HT-29 (cell line): ENCODE measurements around the gene FGD5. TPM values are rescaled to one million over a fixed set of nuclear protein-coding genes. Genes with fewer than 3 reads are reported as not detected.
A peak's percentile ranks its signal among the peaks of the same experiment; 100 is the strongest.

ENCODE experiments used
- DNase-seq: peaks from one replicate; pipeline ENCODE4 v3.0.0-alpha.2; 2015; ENCODE audit warnings: low spot score
- total RNA-seq: library from RNA; depleted of rRNA; stranded (reverse); fragments of >200 nt; shearing (Covaris generic); gene quantifications from 2 replicates; pipeline ENCODE4 v1.2.3, GENCODE V29; 2014

FGD5 gene
- total RNA-seq, 1 experiment from 2014 or later: not detected

DNA sequence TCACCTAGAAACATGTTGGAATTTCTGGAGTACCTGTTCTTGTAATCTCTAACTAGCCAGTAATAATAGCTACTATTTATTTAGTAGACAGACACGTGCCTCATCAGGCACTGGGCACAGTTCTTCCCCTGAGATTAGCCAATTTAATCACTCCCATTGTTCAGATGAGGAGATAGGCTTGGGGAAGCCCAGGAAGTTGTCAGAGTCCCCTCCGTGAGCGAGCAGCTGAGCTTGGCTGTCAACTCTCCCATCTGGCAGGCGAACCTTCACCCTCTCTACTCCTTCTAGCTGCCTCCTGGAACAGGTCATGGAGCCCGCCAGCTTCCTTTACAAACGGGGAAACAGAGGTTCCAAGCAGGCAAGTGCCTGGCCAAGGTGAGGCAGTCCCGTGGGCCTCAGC is 31.1 kb upstream of the FGD5 start:
- DNase-seq: no peak

DNA sequence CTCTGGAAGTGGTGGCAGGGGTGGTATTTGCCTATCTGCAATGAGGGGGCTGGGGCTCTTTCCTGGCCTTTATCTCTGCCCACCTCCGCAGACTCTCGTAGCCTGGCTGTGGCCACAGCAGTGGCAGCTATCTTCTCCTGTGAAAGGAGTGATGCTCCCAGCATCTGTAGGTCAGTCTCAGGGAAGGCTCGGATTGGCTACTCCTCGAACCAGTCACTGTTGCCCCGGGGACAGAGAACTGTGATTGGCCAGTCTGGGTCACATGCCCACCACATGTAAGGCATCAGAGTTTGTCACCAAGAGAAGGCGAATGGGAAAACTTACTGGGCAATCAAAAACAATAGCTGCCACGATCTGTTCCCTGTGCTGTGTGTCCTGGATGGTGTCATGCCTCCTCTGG is 30.1 kb upstream of the FGD5 start:
- DNase-seq: no peak

DNA sequence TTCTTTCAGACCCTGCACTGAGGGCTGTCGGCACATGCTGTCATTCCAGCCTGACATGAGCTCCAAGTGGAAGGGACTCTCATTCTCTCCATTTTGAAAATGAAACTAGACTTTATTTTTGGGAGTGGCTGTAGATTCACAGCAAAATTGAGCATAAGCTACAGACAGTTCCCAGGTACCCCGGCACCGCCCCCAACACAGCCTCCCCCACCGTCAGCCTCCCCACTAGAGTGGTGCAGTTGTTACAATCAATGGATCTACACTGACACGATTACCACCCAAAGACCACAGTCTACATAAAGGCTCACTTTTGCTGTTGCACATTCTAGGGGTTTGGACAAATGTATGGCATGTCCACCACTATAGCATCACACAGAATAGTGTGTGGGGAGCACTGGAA is 29.5 kb upstream of the FGD5 start:
- DNase-seq: no peak

DNA sequence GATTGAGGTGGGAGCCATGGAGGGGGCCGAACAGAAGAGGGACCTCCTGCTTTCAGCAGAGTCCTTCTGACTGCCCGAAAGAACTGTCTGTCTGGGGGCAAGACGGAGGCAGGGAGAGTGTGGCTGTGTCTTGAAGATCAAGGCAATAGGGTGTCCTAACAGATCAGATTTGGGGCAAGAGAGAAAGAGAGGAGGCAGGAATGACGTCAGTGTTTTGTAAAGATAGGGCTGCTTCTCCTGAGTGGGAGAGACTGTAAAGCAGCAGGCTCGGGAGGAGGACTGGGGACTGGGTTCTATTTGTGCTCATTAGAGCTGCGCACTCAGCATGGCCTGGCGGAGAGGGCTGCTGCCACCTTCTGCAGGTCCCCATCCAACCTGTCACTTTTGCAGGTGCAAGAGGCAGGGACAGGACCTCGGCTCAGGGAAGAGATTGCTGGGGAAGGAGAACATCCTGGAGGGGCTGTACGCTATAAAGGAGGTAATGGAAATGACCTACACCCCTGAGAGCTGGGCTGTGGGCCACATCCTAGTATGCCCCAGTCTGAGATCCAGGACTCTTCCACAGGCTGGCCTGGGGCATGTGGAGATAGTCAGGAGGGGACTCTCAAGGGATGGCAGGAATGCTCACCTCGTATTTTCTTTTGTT is 29.0 kb upstream of the FGD5 start:
- DNase-seq: no peak

DNA sequence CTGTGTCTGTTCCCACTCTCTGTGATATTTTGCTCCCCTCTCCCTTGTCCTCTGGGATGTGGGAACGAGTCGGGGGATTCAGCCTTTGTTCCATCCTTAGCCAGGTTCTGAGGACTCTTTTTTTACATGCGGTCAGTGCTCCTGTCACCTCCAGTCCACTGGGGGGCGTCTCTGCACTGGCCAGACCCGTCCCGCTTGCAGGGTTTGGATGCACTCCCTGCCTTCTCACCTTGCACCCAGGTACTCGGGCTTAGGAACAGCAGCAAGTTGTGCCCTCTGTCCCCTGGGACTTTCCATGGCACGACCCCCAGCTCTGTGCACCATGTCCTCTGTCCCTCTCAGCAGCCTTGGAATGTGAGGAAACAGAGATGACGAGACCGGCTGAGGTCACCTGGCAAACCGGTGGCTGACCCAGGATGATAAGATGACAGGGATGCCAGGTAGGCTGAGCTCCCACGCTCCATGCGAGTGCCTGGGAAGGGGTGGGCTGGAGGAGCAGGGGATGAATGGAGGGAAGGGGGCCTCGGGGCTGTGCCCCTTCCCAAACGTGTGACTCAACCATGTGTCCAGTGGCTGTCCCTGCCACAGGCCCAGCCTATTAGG is 27.3 kb upstream of the FGD5 start:
- DNase-seq: peak; percentile 43

DNA sequence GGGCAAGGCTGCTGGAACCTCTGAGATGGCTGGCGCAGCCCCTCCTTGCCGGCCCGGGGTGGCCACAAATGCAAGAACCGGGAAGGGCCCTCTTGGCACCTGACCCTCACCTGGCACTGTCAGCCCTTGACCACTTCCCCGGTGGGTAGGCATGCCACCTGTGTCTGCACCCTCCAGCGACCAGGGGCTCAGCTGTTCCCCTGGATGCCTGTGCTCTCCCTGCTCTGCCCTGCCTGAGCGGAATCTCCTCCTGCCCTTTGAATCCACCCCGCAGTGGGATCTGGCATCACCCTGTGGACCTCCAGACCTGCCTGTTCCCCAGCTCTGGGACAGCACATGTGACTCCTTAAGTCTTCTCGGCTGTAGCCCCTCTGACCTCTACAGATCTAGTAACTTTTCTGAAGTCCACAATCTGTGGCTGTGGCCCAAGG is 26.1 kb upstream of the FGD5 start:
- DNase-seq: no peak

DNA sequence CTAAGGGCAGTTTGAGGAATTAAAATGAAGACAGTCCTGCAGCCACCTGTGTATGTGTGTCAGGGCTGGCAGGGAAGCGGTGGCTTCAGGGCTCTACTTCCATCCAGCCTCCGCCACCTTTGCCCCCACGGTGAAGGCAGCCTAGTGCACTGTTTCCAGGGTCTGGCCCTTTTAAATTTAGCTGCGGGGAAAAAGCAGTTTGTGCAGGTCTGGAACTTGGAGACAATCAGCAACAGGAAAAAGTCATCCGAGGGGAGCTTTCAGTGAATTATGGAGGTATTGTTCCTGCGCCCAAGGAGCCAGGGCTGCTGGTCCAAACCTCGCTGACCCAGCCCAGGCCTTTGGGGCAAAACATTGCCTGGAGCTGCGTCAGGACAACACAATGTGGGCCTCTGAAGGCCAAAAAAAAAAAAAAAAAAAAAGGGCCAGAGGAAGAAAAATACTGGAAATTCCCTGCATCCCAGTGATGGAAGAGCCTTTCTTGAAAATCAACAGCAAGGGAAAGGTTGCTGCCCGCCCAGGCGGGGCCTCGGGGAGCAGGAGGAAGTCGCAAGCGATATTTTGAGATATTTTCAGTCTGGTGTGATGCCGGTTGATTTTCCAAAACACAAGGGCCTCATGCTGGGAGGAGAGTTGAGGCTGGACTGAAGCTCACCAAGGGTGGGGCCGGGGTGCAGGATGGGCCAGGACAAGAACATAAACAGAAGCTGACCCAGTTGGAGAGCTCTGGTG is 25.5 kb upstream of the FGD5 start:
- DNase-seq: no peak

DNA sequence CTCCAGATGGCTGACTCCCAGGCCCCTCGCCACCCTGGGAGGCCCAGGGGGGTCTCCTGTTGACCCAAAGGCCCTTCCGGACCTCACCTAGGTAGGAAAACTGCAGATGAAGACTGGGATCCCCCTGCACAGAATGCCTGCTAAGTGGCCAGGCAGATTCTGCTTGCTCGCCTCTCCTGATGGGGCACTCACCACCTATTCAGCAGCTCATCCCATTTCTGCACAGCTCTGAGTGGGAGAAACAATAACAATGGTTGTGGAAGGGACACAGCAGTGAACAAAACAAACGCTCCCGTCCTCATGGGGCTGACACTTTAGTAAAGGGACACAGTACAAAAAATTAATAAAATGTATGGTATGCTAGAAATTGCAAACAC is 24.9 kb upstream of the FGD5 start:
- DNase-seq: no peak

DNA sequence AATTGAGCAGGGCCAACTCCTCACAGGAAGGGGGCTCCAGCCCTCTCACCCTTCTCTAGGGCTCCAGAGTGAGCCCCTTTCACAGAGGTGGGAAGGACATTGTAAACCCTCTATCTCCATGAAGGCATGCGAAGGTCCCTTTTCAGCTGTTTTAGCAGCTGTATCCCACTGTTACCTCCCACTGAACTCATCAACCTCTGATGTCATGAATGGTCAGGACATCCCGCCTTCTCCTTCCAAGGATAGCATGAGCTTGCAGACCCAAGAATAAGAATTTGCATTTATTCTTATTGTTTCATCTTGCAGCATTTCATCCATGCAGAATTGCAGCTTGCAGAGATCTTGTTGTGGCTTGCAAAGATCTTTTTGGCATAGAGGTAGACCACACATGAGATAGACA is 24.3 kb upstream of the FGD5 start:
- no peak for DNase-seq

DNA sequence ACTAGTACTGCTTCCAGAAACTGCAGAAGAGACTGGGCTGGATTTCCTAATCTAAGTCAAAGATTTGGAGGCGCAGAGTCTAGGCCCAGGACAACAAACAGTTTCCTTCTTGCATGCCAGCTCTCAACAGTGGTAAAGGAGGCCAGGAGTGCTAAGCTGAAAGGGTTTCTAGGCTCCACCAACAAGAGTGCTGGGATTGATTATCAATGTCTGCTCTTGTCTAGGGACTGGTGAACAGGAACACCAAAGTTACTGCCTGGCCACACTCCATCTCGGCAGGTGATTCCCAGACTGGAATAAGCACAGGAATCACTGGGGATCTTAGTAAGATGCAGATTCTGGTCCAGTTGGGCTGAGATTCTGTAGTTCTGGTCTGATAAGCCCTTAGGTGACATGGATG is 22.8 kb upstream of the FGD5 start:
- DNase-seq: no peak

DNA sequence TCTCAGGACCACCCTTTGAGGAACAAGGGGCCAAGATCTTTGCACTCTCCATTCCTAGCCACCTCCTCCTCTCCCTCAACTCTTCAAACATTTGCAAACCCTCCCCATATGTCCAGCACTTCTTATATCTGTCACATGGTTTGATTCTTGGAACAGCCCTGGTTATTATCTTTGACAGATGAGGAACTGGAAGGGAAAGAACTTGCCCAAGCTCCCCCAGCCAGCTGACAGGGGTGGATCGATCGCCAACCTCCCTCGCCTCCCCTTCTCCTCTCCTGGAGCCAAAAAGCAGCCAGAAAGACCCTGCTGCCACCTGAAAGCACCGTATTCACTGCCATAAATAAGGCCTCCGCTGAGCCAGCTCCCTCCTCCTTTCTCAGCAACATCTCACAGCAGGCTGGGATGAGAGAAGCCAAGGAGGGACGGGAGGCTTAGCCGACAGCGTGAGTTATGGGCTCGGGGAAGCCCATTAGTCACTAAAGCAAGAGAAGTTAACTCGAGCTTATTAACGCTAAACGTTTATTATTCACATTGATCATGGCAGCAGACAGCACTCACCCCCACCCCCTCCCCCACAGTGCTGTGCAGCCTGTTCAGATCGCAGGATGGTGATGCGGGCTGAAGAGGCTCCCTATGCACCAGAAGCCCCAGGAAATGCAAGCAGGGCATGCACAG is 22.2 kb upstream of the FGD5 start:
- DNase-seq: no peak

DNA sequence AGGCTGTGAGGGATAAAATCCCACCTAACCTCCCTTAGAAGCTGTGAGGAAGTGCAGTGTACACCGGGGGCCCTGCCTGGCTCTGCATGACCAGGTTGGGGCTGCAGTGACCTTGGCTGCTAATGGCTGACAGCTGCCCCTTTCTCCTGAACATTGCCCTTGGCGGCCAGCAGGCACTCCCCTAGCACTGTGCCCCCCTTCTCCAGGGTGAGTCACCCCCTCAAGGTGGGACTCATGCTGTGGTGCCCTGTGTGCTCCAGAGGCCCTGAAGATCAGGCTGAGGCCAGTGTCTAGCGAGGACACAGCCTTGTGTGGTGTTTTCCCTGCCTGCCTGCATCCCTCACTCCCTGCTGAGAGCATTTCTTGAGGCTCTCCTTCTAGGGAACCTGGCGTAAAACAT is 21.0 kb upstream of the FGD5 start:
- DNase-seq: no peak

DNA sequence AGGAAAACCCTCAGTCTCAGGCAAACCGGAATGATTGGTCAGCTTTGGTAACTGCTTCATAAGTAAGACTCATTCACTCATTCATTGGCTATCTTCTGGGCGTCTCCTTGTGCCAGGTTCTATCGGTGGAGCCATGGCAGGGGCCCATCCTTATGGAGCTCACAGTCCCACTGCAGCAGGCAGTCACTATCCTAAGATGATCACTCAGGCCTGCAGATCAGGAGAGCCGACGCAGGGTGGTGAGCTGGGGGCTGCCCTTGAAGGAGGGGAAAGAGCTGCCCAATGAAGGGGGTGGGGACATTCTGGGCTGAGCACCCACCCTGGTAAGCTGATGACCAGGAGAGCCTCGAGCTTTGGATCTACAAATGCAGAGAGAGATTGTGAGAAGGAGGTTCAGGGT is 20.5 kb upstream of the FGD5 start:
- DNase-seq: no peak

DNA sequence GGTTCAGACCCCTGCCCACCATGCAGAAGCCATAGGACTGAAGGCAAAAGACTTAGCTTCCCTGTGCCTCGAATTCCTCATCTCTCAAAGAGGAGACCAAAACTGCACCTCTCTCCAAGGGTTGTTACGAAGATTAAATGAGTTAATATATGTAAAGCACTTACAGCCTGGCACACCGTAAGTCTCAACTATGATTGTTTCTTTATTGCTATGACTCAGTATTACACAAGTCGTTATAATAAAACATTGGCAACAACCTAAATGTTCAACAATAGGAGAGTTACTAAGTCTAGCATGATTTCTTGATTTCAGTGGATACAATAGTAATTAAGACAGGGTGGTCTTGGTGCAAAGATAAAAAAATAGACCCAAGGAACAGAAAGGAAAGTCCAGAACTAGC is 19.6 kb upstream of the FGD5 start:
- no peak for DNase-seq

DNA sequence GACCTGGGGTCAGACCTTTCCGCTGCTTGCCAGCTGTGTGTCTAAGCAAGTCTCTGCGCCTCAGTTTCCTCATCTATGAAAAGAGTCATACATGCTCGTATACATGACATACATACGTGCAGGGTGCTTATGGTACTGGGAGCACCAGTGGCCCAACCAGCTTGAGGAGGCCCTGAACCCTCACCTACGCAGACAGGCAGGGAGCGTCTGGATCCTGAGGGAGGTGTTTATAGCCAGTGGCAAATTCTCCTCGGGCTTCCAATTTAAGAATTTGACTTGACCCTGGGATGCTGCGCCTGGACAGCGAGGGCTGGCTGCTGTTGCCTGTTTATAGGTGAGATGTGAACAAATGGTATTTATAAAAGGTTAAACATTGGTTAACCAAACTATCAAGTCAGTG is 17.7 kb upstream of the FGD5 start:
- DNase-seq: no peak

DNA sequence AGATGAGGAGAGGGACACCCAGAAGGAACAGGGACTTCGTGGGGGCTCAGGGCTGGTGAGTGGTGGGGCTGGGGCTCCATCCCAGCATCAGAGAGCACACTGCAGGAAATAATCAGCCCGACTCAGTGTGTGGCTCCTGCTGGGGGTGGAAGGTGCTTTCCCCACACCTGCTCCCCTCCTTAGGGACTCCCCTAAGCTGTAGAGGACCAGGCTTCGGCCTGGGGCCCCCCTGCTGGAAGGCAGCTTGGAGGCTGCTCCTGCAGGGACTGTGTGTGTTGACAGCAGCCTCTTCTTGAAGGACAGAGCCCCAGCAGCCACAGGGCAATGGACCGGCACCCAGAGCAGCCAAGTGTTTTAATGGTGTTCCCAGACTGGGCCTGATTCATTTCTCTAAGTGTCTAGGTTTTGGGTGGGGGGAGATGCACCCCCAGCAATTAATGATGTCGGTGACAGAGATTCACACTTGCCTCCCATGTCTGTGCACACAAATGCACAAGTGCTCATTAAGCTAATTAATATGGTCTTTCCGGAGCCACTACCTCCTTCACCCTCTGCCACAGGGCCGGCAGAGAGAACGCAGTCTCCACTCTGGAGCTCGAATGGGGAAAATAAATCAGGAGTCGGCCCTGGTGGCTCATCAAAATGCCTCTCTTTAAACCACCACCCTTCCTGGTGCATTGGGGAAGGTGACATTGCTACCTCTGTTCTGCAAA is 16.9 kb upstream of the FGD5 start:
- no peak for DNase-seq

DNA sequence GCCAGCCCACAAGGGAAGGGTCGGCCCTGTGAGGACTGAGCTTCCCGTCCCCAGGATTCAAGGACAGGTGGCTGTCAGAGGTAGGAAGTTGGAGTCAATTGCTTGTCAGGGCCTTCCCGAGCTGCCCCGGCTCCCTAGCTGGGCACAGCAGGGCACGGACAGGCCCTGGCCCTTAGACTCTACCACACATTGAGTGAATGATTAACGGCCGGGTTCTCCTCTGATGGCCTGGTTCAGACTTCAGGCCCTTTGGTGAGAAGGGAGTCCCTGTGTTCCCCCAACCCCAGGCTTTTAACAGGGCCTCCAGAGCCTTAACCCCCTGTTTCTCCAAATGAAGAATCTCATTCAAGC is 16.4 kb upstream of the FGD5 start:
- no peak for DNase-seq

DNA sequence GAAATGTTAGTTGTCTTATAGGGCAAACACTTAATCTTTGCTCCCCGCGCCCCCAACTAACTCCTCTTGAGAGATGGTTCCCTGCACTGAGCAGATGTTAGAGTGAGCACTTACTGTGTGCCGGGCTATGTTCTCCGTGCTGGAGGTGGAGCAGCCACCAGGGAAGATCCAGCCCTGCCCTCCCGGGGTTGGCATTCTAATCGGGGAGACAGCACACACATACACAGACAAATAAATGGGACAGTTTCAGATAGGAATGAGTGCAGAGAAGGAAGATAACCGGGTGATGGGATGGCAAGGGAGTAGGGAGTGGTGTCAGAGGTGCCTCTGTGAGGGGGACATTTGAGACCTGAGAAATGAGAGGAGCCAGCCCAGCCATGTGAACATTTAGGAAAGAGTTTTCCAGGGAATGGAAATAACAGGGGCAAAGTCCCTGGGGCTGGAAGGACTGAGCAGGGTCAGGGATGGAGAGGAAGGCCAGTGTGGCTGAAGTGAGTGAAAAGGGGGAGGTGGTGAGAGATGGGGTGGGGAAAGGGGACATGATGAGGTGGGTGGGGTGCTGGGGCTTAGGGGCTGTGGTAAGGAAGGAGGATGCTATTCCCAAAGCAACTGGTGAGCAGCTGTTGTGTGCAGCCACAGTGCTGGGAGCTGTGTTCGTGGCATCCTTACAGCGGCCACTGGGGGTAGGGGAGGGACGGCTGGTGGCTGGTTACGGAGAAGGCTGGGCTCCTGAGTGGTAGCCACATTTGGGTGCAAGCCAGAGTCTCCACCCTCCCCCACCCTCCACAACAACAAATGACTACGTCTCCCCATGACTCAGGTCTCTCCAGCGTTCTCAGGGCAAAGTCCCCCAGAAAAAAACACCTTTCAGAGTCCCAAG is 15.4 kb upstream of the FGD5 start:
- peak; percentile 28 for DNase-seq

DNA sequence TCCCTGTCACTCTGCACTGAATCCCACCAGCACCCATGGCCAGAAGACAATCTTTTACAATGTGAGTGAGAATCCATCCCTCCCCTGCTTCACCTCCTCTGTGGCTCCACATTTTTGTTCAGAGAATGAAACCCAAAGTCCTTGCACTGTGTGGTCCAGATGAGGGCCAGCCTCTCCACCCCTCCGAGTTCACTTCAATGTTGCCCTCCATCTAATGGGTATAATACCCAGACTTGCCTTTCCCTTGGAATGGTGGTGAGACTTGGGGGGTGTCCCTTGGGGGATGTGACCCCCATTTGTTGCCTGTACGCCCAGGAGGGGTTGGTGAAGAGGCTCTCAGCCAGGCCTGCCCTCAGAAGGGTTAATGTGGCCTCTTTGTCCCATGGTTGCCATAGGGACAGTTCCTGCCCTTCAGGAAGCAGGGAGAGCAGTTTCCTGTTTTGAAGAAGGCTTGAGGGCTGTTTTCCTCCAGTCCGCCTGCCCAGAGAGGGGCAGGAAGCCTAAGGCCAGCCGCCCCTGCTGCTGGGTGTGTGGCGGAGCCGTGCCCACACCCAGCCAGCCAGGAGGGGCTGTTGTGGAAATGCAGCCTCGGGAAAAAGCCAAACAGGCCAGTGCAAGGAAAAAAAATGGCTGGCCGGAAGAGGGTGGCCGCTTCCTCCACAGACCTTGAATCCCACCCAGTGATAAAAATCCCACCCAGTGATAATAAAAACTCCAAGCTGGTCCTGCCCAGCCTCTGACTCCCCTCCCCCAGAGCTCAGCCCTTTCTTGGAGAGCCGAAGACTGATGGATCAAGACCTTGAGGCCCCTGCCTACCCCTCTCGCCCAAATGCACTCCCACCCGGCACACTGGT is 14.6 kb upstream of the FGD5 start:
- DNase-seq: peak; percentile 10
